Natural killer cell (primary cell): ENCODE measurements around the gene VPS54. TPM values are rescaled to one million over a fixed set of nuclear protein-coding genes. Genes with fewer than 3 reads are reported as not detected.

Experiments used
- ATAC-seq, 3 donors: fragments of 150-1000 bp in 2 of 3; fragments of 200-7000 bp in 1 of 3; cut with Tn5 transposase; 1 replicate in 1 of 3; 2 replicates in 2 of 3; pipeline ENCODE4 v1.10.0; 2021; ENCODE audit warnings: mild to moderate bottlenecking in 2 of 3, moderate library complexity in 2 of 3
- DNase-seq, 2 donors: peaks; one replicate each; pipeline versions ENCODE4 v3.0.0 to v3.0.0-alpha.2; 2013 to 2021; ENCODE audit warnings: mixed read lengths in 1 of 2
- H3K27ac ChIP-seq: one replicate; pipeline ENCODE4 v1.5.1; 2013; ENCODE audit warnings: mild to moderate bottlenecking, low read length
- H3K27me3 ChIP-seq: one replicate; pipeline ENCODE4 v1.6.1; 2013; ENCODE audit warnings: low read length; ENCODE audit not compliant: control insufficient read depth, insufficient read depth
- H3K36me3 ChIP-seq: one replicate; pipeline ENCODE4 v1.6.1; 2013; ENCODE audit warnings: low read length; ENCODE audit not compliant: control insufficient read depth, insufficient read depth
- H3K4me1 ChIP-seq: one replicate; pipeline ENCODE4 v1.6.1; 2013; ENCODE audit warnings: low read length; ENCODE audit not compliant: control insufficient read depth, insufficient read depth
- H3K4me3 ChIP-seq: one replicate; pipeline ENCODE4 v1.5.1; 2013; ENCODE audit warnings: low read length
- H3K9me3 ChIP-seq: one replicate; pipeline ENCODE4 v1.6.1; 2013; ENCODE audit warnings: low read length; ENCODE audit not compliant: control insufficient read depth, insufficient read depth
- H3K27ac Mint-ChIP-seq, 2 donors: one replicate each; pipeline ENCODE4 v1.8.0; 2022; ENCODE audit warnings: mild to moderate bottlenecking in 2 of 2, mixed read lengths in 2 of 2, moderate library complexity in 1 of 2
- H3K27me3 Mint-ChIP-seq, 2 donors: one replicate each; pipeline ENCODE4 v1.8.0; 2022; ENCODE audit warnings: low read depth in 2 of 2, mixed read lengths in 2 of 2
- H3K36me3 Mint-ChIP-seq: one replicate; pipeline ENCODE4 v1.8.0; 2022; ENCODE audit warnings: mixed read lengths
- H3K4me1 Mint-ChIP-seq, 2 donors: one replicate each; pipeline ENCODE4 v1.8.0; 2022; ENCODE audit warnings: mixed read lengths in 2 of 2
- H3K4me3 Mint-ChIP-seq: one replicate; pipeline ENCODE4 v1.8.0; 2022; ENCODE audit warnings: mild to moderate bottlenecking, moderate library complexity, mixed read lengths
- H3K9me3 Mint-ChIP-seq, 2 donors: one replicate each; pipeline ENCODE4 v1.8.0; 2022; ENCODE audit warnings: mixed read lengths in 2 of 2
- CTCF ChIP-seq: fragments of 200-600 bp; IDR thresholded peaks from one replicate; pipeline ENCODE4 v1.8.0; 2022; ENCODE audit warnings: antibody characterized with exemption
- whole genome bisulfite sequencing: methylation state at CpG from one replicate; pipeline ENCODE4 v1.1.7; 2013; ENCODE audit warnings: missing lambda C conversion rate; ENCODE audit not compliant: insufficient coverage; 5-methylcytosine and 5-hydroxymethylcytosine counted together
- intact Hi-C: fragments of 100-400 bp; cut with micrococcal nuclease; formaldehyde crosslinking; loops from one replicate; pipeline ENCODE4 v1.14.2; 2022
- total RNA-seq, 4 donors: library from RNA; stranded (reverse); fragments of 120-200 nt in 1 of 4; gene quantifications; one replicate each; pipeline versions ENCODE4 v1.2.3 to v1.2.4, GENCODE V29; 2013 to 2022

Gene VPS54
- total RNA-seq, 3 donors from 2014 or later (not counting 1 experiment from before 2014, with no cell fraction given), result 12.1 to 17.3 (median 13.5) TPM

- Histone ChIP-seq H3K9me3 (no peaks in the 10 kb centered on the region), H3K27me3 (no peaks in the 10 kb centered on the region), H3K27ac (no peak overlapping the region), H3K4me1 (no peaks in the 10 kb centered on the region), H3K36me3 (peaks cover 6% of the 10 kb centered on the region), H3K4me3 (no peak overlapping the region)
- Mint-ChIP-seq H3K36me3 (peaks cover 7% of the 10 kb centered on the region), H3K4me1 (peaks cover 44 to 54% of the 10 kb centered on the region in 2 donors), H3K27ac (no peak overlapping the region), H3K27me3 (no peaks in the 10 kb centered on the region), H3K9me3 (no peaks in the 10 kb centered on the region), H3K4me3 (no peak overlapping the region)
- WGBS, result 98% methylated on average over 5 of the region's 6 CpGs
- no peak for TF ChIP-seq CTCF
- intact Hi-C loops, result no loop called here
- DNase-seq (no peak), ATAC-seq (no peak)
These were observed 146.5 kb downstream of the VPS54 start for GRCh38 chr2:63872571-63873328.

- no peak overlapping the region for H3K4me3 Mint-ChIP-seq
- TF ChIP-seq CTCF, result no peak
- Histone ChIP-seq H3K27me3 (no peaks in the 10 kb centered on the region), H3K27ac (no peak overlapping the region), H3K4me3 (no peak overlapping the region), H3K36me3 (peaks cover 6% of the 10 kb centered on the region), H3K4me1 (no peaks in the 10 kb centered on the region), H3K9me3 (no peaks in the 10 kb centered on the region)
- DNase-seq (no peak), ATAC-seq (no peak)
- no peaks in the 10 kb centered on the region for H3K27me3 Mint-ChIP-seq
- H3K27ac Mint-ChIP-seq, result no peak overlapping the region
- H3K4me1 Mint-ChIP-seq, result peaks cover 37 to 48% of the 10 kb centered on the region in 2 donors
- WGBS, result 95% methylated on average over 4 of the region's 4 CpGs
- H3K36me3 Mint-ChIP-seq, result peaks cover 7% of the 10 kb centered on the region
- intact Hi-C loops, result no loop called here
- no peaks in the 10 kb centered on the region for H3K9me3 Mint-ChIP-seq
These were observed 147.4 kb downstream of the VPS54 start for GRCh38 chr2:63871864-63872263.

- no peak for ATAC-seq
- H3K4me3 ChIP-seq, result no peak overlapping the region
- H3K27ac ChIP-seq, result no peak overlapping the region
- Mint-ChIP-seq H3K27ac (no peak overlapping the region), H3K9me3 (no peaks in the 10 kb centered on the region), H3K4me3 (no peak overlapping the region), H3K4me1 (peaks cover 36 to 48% of the 10 kb centered on the region in 2 donors), H3K27me3 (no peaks in the 10 kb centered on the region), H3K36me3 (peaks cover 7% of the 10 kb centered on the region)
- H3K27me3 ChIP-seq, result no peaks in the 10 kb centered on the region
- WGBS, result 96% methylated on average over 4 of the region's 4 CpGs
- peaks cover 4% of the 10 kb centered on the region for H3K4me1 ChIP-seq
- H3K9me3 ChIP-seq, result no peaks in the 10 kb centered on the region
- TF ChIP-seq CTCF, result no peak
- peaks cover 6% of the 10 kb centered on the region for H3K36me3 ChIP-seq
- intact Hi-C loops, result no loop called here
- DNase-seq, result no peak
These were observed 148.5 kb downstream of the VPS54 start for GRCh38 chr2:63870679-63871078.
